KMS-11 (cell line): ENCODE results near the gene CRABP1.
"Not testable (repeated sequence)": the region's sequence is repeated elsewhere in the genome, so short reads cannot be mapped to it uniquely, and the experiment has no call there.

Source experiments
- H2AFZ ChIP-seq: fragments of 200-600 bp; sonication (generic); 2 replicates; pipeline ENCODE4 v1.6.1; 2016; ENCODE audit warnings: antibody characterized with exemption, mixed run types, low read depth
- H3K27ac ChIP-seq: fragments of 200-600 bp; sonication (generic); 2 replicates; pipeline ENCODE4 v1.6.1; 2016; ENCODE audit warnings: mild to moderate bottlenecking, mixed run types
- H3K27me3 ChIP-seq: fragments of 200-600 bp; sonication (generic); 2 replicates; pipeline ENCODE4 v1.6.1; 2017; ENCODE audit warnings: mild to moderate bottlenecking, low read depth, mixed run types, moderate library complexity; ENCODE audit not compliant: insufficient read depth
- H3K36me3 ChIP-seq: fragments of 200-600 bp; sonication (generic); 2 replicates; pipeline ENCODE4 v1.6.1; 2017; ENCODE audit warnings: mild to moderate bottlenecking, mixed run types; ENCODE audit not compliant: insufficient read depth
- H3K4me1 ChIP-seq: fragments of 200-600 bp; sonication (generic); 2 replicates; pipeline ENCODE4 v1.6.1; 2016; ENCODE audit warnings: mild to moderate bottlenecking, low read depth, mixed run types; ENCODE audit not compliant: poor library complexity, severe bottlenecking
- H3K4me2 ChIP-seq: fragments of 200-600 bp; sonication (generic); 2 replicates; pipeline ENCODE4 v1.7.0; 2016; ENCODE audit warnings: mild to moderate bottlenecking, mixed run types
- H3K4me3 ChIP-seq: fragments of 200-600 bp; sonication (generic); IDR thresholded peaks from 2 replicates; pipeline ENCODE4 v1.6.1; 2017; ENCODE audit warnings: low read depth, low read length, mixed read lengths; ENCODE audit not compliant: insufficient read depth
- H3K79me2 ChIP-seq: fragments of 200-600 bp; sonication (generic); 2 replicates; pipeline ENCODE4 v1.6.1; 2016; ENCODE audit warnings: low read depth, mixed run types; ENCODE audit not compliant: insufficient read depth
- H3K9ac ChIP-seq: fragments of 200-600 bp; sonication (generic); 2 replicates; pipeline ENCODE4 v1.6.1; 2016; ENCODE audit warnings: mild to moderate bottlenecking, mixed run types
- H4K20me1 ChIP-seq: fragments of 200-600 bp; sonication (generic); 2 replicates; pipeline ENCODE4 v1.6.1; 2016; ENCODE audit warnings: mild to moderate bottlenecking, mixed run types; ENCODE audit not compliant: insufficient read depth
- TF ChIP-seq, protein P1 (sequence below): fragments of 200-600 bp; sonication (generic); conservative IDR thresholded peaks from 2 replicates; pipeline ENCODE4 v1.6.1; 2017; ENCODE audit warnings: low read depth, mild to moderate bottlenecking, antibody characterized with exemption, low read length, moderate library complexity, mixed read lengths

The CRABP1 gene

DNA sequence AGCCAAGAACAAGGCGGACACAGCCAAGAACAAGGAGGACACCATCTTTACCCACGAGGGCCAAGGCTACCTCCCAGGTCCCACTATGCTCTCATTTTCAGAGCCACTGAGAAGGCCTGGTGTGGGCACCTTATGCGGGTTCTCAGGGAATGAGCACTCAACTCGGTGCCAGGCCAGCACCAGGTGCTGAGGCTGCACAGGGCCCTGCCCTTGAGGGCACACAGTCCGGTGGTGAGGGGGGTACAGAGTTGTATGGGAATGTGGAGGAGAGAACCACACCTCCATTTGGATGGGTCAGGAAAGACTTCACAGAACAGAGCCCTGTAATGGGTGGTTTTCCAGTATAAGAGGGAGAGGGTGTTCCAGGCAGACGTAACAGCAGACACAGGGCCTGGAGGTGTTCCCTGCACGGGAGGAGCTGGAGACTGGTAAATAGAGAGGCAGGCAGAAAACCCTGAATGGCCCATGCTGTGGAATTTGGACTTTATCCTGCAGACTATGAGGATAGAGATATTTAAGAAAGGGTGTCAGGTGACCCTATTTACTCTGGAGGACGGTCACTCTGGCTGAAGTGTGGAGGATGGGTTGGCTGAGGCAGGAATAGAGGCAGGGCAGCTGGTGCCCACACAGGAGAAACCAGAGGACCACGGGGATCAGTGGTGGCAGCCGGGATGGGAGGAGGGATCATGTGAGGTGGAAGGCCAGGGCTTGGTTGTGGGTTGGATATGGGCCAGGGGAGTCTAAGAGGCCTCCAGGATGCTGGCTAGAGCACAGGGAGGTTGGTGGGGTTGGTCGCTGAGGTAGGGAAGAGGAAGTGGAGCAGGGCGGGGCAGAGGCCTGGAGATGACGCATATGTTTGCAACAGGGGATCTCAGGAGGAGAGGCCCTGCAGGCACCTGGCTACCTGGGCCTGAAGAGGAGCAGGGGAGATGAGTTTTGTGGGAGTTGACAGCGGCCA is 34.6 kb downstream of the CRABP1 start:
- no peaks in the 10 kb centered on the region for H3K4me1 ChIP-seq
- no peak overlapping the region for H3K9ac ChIP-seq
- H3K79me2 ChIP-seq = no peaks in the 10 kb centered on the region
- H4K20me1 ChIP-seq = no peaks in the 10 kb centered on the region
- H3K27me3 ChIP-seq = no peaks in the 10 kb centered on the region
- no peaks in the 10 kb centered on the region for H3K36me3 ChIP-seq
- no peak overlapping the region for H3K27ac ChIP-seq
- no peak overlapping the region for H3K4me3 ChIP-seq
- no peak overlapping the region for H2AFZ ChIP-seq
- TF ChIP-seq, protein P1, sequence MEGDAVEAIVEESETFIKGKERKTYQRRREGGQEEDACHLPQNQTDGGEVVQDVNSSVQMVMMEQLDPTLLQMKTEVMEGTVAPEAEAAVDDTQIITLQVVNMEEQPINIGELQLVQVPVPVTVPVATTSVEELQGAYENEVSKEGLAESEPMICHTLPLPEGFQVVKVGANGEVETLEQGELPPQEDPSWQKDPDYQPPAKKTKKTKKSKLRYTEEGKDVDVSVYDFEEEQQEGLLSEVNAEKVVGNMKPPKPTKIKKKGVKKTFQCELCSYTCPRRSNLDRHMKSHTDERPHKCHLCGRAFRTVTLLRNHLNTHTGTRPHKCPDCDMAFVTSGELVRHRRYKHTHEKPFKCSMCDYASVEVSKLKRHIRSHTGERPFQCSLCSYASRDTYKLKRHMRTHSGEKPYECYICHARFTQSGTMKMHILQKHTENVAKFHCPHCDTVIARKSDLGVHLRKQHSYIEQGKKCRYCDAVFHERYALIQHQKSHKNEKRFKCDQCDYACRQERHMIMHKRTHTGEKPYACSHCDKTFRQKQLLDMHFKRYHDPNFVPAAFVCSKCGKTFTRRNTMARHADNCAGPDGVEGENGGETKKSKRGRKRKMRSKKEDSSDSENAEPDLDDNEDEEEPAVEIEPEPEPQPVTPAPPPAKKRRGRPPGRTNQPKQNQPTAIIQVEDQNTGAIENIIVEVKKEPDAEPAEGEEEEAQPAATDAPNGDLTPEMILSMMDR = no peak
- no peak overlapping the region for H3K4me2 ChIP-seq

DNA sequence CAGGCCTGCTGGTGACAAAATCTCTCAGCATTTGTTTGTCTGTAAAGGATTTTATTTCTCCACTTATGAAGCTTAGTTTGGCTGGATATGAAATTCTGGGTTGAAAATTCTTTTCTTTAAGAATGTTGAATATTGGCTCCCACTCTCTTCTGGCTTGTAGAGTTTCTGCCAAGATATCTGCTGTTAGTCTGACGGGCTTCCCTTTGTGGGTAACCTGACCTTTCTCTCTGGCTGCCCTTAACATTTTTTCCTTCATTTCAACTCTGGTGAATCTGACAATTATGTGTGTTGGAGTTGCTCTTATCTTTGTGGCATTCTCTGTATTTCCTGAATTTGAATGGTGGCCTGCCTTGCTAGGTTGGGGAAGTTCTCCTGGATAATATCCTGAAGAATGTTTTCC is 40.0 kb downstream of the CRABP1 start:
- not testable (repeated sequence) for H3K27ac ChIP-seq, H3K27me3 ChIP-seq, H3K9ac ChIP-seq, H4K20me1 ChIP-seq, H2AFZ ChIP-seq, H3K36me3 ChIP-seq, H3K4me1 ChIP-seq, H3K4me2 ChIP-seq, H3K4me3 ChIP-seq, H3K79me2 ChIP-seq

DNA sequence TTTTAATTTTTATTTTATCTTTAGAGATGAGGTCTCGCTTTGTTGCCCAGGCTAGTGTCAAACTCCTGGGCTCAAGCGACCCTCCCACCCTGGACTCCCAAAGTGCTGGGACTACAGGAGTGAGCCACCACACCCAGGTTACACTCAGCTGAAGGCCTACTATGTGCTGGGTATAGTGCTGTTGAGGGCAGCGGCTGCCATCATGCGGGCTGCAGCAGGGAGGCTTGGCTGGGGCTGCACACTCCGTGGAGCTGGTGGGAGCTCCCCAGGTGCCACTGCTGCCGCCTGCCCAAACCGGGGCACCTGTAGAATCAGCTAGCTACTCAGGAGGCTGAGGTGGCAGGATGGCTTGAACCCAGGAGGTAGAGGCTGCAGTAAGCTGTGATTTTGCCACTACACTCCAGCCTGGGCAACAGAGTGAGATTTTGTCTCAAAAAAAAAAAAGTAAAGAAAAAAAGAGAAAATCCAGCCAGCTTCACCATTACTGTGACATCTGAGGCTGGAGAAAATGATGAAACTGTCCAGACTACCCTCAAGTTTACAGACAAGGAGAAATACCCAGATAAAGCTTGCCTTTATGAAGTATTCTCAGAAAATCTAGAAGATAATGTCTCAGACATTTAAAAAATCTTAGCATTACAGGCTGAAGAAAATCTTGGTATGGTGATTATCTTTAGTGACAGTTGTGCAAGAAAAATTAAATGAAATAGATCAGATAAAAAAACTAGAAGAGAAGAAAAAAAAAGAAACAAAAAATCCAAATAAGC is 42.1 kb downstream of the CRABP1 start:
- Histone ChIP-seq H3K36me3 (no peaks in the 10 kb centered on the region), H3K4me1 (no peaks in the 10 kb centered on the region), H4K20me1 (no peaks in the 10 kb centered on the region), H3K9ac (no peak overlapping the region), H3K79me2 (no peaks in the 10 kb centered on the region), H2AFZ (no peak overlapping the region), H3K4me3 (no peak overlapping the region), H3K27ac (no peak overlapping the region), H3K4me2 (no peak overlapping the region), H3K27me3 (no peaks in the 10 kb centered on the region)
- TF ChIP-seq, protein P1 = no peak

DNA sequence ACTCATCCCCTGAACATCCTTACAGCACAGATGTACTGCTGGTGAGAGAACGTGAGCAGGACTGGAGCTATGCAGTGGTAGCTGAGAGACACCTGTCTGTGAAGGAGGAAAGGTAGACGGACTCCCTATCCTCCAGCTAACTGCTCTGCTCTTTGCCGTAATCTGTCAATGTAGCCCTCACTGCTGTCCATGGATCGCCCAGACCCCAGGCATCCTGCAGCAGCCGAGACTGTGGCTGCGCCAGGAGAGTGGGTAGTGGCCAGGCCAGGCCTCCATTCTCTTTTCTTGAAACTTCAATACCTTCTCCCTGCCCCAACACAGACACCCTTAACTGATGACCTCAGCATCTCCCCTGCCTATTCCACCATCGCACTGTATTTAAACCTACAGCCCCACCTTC is 44.5 kb downstream of the CRABP1 start:
- Histone ChIP-seq H3K4me1 (no peaks in the 10 kb centered on the region), H3K4me2 (no peak overlapping the region), H3K9ac (no peak overlapping the region), H3K4me3 (no peak overlapping the region), H3K27ac (no peak overlapping the region), H3K79me2 (no peaks in the 10 kb centered on the region), H4K20me1 (no peaks in the 10 kb centered on the region), H2AFZ (no peak overlapping the region), H3K27me3 (no peaks in the 10 kb centered on the region), H3K36me3 (no peaks in the 10 kb centered on the region)
- TF ChIP-seq, protein P1 = no peak
